ENCODE data around the gene CD244.
"Not testable (repeated sequence)": the region's sequence is repeated elsewhere in the genome, so short reads cannot be mapped to it uniquely, and the experiment has no call there.

Gene CD244

GRCh38 chr1:160811147-160811546, 51.5 kb downstream of the CD244 start:
- no peak for DNase-seq (ENCODE audit: low read depth, low spot score)

- no peak for DNase-seq (ENCODE audit: low read depth, low spot score)
These were observed 52.2 kb downstream of the CD244 start for GRCh38 chr1:160810486-160810885.

GRCh38 chr1:160808289-160808688, 54.4 kb downstream of the CD244 start:
- no peak for DNase-seq (ENCODE audit: low read depth, low spot score)

- no peak for DNase-seq (ENCODE audit: low read depth, low spot score)
These were observed 54.9 kb downstream of the CD244 start for GRCh38 chr1:160807738-160808137.

GRCh38 chr1:160807247-160807646, 55.4 kb downstream of the CD244 start:
- DNase-seq (ENCODE audit: low read depth, low spot score): no peak

- no peak for DNase-seq (ENCODE audit: low read depth, low spot score)
These were observed 55.9 kb downstream of the CD244 start for GRCh38 chr1:160806784-160807183.

- no peak for DNase-seq (ENCODE audit: low read depth, low spot score)
These were observed 56.5 kb downstream of the CD244 start for GRCh38 chr1:160806109-160806665.

GRCh38 chr1:160801836-160802580, 60.7 kb downstream of the CD244 start:
- no peak for DNase-seq (ENCODE audit: low read depth, low spot score)

GRCh38 chr1:160800645-160801408, 61.9 kb downstream of the CD244 start:
- no peak for DNase-seq (ENCODE audit: low read depth, low spot score)

- no peak for DNase-seq (ENCODE audit: low read depth, low spot score)
These were observed 62.5 kb downstream of the CD244 start for GRCh38 chr1:160800142-160800541.

- DNase-seq (ENCODE audit: low read depth, low spot score): no peak
These were observed 63.0 kb downstream of the CD244 start for GRCh38 chr1:160799641-160800040.

GRCh38 chr1:160798439-160798838, 64.2 kb downstream of the CD244 start:
- no peak for DNase-seq (ENCODE audit: low read depth, low spot score)

GRCh38 chr1:160797861-160798273, 64.8 kb downstream of the CD244 start:
- no peak for DNase-seq (ENCODE audit: low read depth, low spot score)

- no peak for DNase-seq (ENCODE audit: low read depth, low spot score)
These were observed 65.4 kb downstream of the CD244 start for GRCh38 chr1:160797271-160797709.

- DNase-seq (ENCODE audit: low read depth, low spot score): no peak
These were observed 66.7 kb downstream of the CD244 start, which contains the start of gene LY9 for GRCh38 chr1:160795951-160796383. Gene LY9 (plus strand): TSS chr1:160796174. CDS start chr1:160796188, 14 bp downstream.

GRCh38 chr1:160794376-160794775, 68.3 kb downstream of the CD244 start:
- no peak for DNase-seq (ENCODE audit: low read depth, low spot score)

GRCh38 chr1:160789702-160790611, 72.7 kb downstream of the CD244 start:
- DNase-seq (ENCODE audit: low read depth, low spot score): no peak

GRCh38 chr1:160789051-160789701, 73.5 kb downstream of the CD244 start:
- no peak for DNase-seq (ENCODE audit: low read depth, low spot score)

- DNase-seq (ENCODE audit: low read depth, low spot score): not testable (repeated sequence)
These were observed 79.5 kb downstream of the CD244 start for GRCh38 chr1:160782988-160783765.

Data from brain pericyte (primary cell).